HK-2 (cell line): ENCODE measurements around the gene EPSTI1.
"Not testable (repeated sequence)": the region's sequence is repeated elsewhere in the genome, so short reads cannot be mapped to it uniquely, and the experiment has no call there.

Experiments
- DNase-seq: peaks from one replicate; pipeline ENCODE4 v3.0.0-alpha.2; 2018; ENCODE audit not compliant: unreplicated experiment

EPSTI1 gene

DNA sequence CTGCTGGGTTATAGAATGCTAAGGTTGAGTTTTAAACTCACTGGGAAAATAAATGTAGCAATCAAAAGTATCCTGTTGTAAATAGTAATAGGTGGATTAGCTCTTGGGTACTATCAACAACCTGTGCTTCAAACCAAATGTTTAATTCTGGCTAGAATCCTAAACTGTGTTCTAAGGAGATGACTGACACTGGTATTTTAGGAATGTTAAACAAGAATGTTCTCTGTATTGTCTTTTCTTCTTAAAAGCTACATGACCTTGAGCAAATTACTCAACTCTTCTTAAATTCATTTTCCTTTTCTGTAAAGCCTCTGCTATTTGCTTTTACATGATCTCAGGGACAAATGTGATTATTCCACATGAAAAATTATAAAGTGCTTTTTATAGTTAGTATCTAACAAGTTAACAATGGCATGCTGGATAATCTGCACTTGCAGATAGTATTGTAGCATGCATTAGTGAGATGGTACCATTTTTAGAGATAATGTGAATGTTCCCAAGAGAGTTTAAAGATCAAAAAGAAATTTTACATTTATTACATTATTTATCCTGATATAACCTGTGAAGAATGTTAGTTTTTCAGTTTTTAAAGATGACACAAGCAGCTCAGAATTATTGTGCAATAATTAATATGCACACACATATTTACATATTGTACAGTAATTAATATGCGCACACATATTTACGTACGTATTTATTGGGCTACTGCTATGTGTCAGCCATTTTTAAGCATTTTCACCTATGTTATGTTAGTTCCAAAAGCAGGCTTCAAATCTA is 13.6 kb upstream of the EPSTI1 start:
- DNase-seq: no peak

DNA sequence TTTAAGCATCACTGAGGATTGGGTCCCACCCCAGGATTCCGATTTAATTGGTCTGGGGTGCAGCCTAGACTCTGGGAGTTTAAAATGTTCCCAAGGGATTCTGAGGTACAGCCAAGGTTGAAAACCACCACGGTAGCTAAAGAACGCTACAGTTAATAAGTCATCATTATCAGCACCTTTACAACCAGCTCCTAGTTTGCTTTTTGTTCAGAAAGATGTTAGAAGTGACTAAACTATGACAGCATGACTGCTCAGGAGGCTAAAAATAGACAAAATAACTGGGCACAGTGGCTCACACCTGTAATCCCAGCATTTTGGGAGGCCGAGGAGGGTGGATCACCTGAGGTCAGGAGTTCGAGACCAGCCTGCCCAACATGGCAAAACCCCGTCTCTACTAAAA is 11.7 kb upstream of the EPSTI1 start:
- no peak for DNase-seq

DNA sequence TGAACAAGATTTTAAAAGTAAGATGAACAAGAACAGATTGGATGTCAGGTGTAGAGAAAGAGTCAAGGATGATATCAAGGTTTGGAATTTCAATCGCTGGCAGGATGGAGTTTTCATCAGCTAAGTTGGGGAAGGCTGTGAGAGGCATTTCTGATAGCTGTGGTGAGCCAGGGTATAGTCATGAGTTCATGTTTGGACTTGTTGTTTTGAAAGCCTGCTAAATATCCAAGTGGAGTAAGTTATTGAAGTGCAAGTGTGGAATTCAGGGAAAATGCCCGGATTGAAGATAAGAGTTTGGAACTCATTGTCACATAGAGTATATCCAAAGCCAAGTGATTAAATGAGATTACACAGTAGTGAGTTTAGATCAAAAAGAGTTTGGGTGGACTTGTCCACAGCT is 11.0 kb upstream of the EPSTI1 start:
- DNase-seq: no peak

DNA sequence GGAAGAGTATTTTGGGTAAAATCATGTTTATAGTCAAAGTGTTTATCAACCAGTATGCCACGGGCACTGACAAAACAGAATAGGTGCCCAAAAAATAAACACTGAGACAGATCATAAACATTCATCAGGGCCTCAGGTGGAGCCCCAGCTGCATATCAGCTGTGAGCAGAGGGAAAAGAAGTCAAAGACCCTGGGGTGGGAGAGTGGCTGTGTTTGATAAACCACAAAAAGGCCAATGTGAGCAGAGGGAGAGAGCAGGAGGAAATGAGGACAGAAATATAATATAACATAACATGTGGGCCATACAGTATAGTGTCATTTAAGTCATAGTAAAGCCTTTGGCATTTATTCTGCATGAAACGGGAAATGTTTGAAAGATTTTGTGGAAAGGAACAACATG is 10.0 kb upstream of the EPSTI1 start:
- no peak for DNase-seq

DNA sequence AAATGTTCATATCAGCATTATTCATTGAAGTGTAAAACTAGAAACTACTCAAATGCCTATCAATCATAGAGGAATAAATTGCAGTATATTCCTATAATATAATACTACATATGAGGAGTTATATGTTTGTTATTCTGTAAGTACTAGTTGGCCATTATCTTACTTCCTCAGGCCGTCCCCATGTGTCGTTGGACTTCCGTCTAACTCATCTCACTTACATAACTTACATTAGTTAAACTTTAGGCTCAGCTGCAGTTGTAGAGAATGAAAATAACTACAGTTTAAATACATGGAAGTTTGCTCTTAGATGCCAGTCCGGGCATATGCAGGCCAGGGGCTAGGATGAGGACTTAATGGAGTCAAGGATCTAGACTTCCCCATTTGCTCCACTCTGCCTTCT is 8.6 kb upstream of the EPSTI1 start:
- no peak for DNase-seq

DNA sequence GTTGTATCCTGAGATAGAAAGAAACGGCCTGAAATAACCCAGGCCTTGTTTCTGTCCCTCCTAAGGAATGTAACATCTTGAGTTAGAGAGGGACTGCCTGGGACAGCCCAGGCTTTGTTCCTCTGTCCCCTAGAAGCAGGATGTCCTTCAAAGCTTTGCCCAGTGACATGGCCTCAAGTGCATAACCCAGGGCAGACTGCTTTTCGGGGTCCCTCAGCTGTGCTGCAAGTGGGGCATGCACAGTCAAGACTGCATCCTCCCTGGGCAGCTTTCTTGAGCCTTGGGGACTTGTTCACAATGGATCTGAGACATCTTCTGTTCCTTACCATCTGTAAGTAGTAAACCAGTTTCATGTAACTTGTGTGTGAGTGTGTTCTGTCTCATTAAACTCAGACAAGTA is 7.5 kb upstream of the EPSTI1 start:
- no peak for DNase-seq

DNA sequence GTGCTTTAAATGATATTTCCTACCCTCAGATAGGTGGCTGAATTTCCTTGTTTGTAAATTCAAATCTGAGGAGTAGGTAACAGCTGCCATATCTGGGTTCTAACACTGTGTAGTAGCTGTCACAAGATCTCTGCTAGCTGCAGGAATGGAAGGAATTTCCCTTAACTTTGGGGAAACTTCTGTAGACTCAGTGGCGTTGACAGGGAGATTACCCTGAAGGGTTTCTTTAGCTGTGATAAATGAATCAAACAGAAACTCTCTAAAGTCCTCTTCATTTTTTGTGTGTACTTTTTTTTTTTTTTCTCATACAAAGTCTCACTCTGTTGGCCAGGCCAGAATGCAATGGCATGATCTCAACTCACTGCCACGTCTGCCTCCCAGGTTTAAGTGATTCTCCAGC is 5.3 kb upstream of the EPSTI1 start:
- DNase-seq: no peak

DNA sequence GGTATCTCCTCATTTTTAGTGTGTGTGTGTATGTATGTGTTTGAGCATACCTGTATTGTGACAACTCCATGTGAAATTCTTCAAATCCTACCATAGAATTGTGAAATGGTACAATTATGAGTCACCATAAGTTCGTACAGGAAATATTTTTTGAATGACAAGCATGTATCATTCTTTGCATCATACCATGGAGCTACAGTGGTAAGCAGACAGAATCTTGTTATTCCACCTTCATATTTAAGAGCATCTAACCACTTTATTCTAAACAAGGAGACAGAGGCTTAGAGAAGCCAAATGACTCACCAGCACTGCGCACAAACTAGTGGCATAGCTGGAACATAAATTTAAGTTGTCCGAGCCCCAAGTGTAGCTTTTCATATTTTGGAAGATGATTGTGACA is 4.5 kb upstream of the EPSTI1 start:
- DNase-seq: no peak

DNA sequence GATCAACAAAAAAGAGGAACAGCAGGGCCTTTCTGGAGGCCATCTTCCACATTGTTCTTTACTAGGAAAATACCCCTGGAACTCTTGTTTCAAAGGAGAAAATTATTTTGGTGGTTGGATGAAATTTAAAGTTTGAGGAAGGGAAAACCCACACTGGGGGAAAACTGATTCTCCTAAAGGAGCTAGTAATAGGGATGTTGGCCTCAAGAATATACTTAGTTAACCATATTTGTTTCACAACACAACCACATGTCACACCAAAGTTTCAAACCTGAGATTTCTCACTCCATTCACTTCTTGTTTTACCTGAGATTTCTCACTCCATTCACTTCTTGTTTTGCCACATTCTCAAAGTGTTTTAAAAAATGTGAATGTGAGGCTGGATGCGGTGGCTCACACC is 2.8 kb upstream of the EPSTI1 start:
- DNase-seq: no peak

DNA sequence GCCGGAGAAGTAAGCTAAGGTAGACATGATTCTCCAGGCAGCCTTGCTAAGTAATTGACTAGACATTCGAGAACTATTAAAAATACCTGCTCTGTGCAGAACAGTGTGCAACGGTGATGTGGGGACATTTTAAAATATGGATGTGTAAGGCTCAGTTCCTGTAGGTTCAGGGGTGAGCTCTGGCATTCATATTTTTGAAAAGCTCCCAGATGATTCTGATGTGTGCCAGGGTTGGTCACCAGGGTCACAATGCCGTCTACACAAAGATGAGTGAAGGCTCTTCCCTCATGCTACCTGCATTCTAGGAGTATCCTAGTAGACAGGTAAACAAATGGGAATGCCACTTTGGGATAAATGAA is 702 bp upstream of the EPSTI1 start:
- DNase-seq: no peak

DNA sequence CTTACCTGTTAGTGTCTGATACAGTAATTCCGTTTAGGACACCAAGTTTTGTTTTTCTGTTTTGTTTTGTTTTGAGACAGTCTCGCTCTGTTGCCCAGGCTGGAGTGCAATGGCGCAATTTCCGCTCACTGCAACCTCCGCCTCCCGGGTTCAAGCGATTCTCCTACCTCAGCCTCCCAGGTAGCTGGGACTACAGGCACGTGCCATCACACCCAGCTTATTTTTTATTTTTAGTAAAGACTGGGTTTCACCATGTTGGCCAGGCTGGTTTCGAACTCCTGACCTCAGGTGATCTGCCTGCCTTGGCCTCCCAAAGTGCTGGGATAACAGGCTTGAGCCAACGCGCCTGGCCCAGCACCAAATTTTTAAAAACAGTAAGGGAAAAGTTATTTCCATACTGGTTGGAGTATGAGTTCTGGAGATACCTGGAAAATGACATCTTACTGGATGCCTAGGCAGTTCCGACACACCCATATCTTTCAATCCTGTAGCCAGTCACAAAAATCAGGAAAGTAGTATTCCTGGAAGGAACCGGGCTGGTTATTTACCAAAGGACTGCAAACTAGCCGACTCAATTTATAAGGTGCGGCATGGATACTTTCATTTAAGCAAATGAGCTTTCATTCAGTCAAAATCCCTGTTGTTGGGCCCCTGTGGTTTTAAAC is 676 bp downstream of the EPSTI1 start:
- DNase-seq: not testable (repeated sequence)

DNA sequence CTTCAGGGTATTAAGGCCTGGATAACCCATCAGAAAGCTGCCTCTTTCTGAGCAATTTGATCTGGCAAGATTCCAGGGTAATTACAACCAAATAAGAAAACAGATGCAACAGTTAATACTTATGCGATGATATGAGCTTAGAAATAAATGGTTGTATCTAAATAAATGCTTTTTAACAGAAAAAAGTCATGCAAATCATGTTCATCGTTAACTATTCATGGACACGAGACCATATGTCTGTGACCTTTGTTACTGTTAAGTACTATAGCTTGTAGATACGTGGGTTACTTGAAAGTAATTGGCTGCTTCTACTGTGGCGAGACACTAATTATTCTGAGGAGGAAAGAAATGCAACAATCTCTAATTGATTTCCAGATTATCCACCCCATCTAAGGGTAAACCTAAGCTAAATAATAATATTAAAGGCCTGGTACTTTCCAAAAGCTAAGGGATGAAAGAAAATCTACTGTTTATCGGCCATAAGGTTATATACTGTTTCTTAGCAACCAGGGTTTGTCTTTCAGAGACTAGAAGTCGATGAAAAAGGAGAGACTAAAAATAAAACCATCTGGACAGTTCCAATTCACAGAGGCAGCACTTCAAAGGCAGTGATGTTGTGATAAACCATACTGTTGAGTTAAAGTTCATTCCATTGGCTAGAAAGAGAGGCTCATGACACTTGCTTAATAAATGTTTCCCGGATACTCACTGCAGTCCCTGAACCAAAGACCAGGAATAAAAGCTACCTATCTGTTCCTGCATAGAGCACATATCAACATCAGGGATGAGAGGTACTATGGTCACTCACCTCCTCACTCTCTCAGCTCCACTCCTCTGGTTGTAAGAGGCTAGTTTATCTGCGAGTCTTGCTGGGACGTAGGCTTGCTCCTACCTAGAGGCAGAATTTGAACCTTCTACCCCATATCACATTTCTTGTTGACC is 1.5 kb downstream of the EPSTI1 start:
- no peak for DNase-seq

DNA sequence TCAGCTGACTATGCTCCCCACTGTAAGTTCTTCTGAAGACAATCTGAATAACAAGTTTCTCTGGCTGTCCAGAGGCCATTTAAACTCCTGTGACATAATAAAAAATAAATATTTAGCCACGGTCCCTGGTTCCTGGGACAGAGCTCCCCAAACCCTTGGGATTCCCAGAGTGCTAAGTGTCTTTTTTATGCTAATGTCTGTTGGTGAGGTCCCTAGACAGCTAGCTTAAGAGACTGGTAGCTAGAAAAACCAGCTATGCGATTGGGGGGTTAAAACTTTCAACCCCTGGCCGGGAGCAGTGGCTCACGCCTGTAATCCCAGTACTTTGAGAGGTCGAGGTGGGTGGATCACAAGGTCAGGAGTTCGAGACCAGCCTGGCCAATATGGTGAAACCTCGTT is 5.9 kb downstream of the EPSTI1 start:
- no peak for DNase-seq

DNA sequence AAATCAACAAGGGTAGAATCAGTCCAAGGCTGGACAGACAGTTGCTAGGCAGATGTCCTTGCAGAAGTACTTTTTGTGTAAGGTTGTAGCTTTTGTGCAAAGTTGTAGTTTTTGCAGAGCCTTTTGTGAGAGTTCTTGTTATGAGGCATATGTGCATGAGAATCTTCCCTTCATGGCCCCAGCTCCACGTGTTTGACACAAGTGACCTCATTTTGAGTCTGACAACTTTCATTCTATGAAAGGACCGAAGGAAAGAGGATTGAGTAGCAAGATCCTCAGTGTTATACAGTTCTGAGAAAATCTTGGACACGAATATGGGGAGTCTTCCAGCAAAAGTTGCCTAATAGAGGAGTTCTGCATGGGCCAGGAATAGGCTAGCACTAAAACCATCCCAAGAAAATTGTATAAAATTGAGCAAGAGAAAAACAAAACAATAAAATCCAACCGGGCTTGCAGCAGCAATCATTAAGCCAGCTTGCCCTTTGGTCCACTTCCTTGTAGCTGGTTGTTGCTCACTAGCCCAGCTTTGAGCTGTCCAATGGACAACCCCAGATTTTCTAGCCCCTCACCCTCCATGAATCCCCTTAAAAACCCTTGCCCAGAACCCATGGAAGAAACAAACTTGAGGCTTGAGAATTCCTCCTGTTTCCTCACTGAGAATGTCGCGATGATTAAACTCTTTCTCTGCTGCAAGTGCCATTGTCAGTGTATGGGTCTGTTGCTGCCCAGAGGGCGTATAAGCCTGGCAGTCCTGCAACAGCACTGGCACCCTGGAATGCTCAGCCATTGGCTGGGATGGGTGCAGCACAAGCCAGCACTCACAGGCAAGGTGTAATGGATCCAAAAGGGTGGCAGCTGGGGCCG is 6.5 kb downstream of the EPSTI1 start:
- DNase-seq: no peak

DNA sequence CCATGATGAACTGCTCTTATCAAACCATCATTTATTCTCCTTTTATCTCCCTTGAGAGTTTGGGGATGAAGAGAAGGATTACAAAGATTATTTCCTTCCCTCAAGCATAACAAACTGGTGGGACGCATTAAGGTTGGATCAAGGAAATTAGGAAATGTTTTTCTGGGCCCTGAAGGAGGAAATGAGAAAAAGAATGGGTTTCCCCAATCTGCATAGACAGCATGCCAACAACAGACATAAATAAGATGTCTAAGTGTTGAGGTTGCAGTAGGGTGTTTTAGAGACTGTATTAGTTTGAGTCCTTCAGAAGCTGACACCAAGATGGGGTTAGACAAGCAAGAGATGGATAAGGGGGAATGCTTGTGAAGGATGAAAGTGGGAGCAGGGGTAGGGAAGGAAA is 7.3 kb downstream of the EPSTI1 start:
- no peak for DNase-seq

DNA sequence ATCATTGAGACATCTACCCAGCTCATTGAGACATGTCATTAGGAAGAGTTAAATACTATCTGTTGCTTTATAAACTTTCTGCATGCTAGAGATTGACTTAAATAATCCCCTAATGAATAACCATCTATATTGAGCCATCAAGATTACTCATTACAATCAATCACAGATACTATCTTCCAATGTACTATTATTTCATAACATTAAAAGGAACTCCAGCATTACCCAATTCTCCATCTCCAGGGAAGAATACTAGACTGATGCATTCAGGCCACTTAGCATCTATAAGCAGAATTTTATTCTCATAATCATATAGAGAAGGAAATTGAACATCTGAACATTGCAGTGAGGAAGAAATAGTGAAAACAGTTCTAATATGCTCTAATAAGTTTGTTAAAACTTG is 8.0 kb downstream of the EPSTI1 start:
- no peak for DNase-seq

DNA sequence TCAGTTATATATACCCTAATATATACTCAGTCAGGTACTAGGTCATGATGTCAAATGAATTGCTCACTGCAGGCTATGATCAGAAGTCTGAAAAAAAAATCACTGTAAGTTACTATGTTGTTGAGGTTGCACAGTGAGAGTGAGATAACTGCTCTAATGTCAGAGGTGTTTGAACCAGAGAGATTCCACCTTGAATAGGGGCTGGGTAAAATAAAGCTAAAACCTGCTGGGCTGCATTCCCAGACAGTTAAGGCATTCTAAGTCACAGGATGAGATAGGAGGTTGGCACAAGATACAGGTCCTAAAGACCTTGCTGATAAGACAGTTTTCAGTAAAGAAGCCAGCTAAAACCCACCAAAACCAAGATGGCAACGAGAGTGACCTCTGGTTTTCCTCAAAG is 10.2 kb downstream of the EPSTI1 start:
- DNase-seq: no peak

DNA sequence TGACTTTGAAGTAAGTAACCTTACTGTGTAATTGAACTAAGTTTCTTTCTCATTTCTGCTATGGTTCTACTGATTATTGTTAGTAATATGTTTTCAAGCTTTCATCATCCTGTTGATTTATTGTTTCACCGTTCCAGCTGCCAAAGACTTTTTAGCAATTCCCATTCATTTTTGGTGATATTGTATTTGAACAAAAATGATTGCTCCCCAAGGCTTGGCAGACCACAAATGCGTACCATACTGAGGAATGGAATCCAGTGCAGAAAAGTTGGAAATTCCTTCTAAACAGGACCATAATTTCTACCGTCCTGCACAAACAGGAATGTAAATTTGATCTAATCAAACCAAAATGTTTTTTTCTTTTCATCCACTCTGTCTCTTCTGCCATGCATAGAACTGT is 10.7 kb downstream of the EPSTI1 start:
- no peak for DNase-seq

DNA sequence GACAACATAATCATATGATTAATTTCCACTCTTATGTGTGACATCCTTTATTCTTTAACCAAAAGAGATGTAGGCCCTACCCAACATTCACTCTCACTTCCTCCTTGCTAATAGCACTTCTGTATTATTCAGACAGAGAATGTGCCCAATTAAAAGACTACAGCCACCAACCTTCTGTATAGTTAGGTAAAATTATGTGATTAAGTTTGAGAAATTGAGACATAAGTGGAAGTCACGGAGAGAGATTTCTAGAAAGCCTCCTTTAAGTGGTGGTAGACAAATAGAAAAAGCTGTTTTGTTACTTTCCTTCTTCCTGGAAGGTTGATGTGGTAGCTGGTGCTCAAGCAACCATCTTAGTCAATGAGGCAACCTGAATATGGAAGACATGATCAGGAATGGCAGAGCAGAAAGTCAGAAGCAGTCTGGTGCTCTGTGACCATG is 14.8 kb downstream of the EPSTI1 start:
- no peak for DNase-seq

DNA sequence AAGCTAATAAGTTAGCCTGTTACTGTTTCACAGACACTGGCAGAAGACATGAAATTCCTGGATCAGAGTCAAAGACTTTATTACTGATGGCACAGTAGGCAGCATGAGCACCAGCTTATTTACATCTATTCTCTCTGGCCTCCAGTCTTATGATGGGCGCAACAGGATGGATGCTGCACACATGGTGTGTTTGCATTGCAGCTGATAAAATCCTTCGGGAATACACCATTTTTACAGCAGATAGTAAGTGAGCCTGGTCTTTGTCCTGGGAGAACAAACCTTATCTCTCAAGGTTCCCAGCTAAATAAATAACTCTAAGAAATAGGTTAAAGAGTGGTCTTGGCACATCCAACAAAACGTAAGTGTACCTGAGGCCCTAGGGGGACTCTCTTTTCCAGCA is 16.0 kb downstream of the EPSTI1 start:
- DNase-seq: no peak

DNA sequence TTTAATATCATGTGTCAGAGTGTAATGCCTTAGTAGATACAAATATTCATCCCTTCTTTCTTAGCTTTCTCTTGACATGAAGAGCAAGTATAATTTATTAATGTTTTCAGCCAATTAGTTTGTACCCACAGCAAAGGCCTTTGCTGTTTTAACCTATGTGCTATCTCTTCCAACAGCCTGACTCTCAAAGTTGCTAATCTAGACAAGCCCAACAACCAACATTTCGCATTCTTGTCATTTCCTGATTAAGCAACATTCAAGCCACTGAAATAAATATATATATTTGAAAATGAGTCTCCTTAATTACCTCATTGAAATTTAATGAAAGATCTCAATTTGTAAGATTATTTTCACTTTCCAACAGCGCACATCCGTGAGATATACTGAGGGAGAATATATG is 18.5 kb downstream of the EPSTI1 start:
- no peak for DNase-seq
